NOMO-1 treated with dmso at 0.1 percent for 144 hours (cell line): ENCODE data around the gene PCA3.
"Not testable (repeated sequence)": the region's sequence is repeated elsewhere in the genome, so short reads cannot be mapped to it uniquely, and the experiment has no call there.

Source experiments
- DNase-seq: peaks from one replicate; lab custom pipeline; 2025; ENCODE audit not compliant: unreplicated experiment; lab: John Stamatoyannopoulos, UW

PCA3 gene

GRCh38 chr9:76764138-76764537 is at the start of gene PCA3:
TSS of gene PCA3 (plus strand) at chr9:76764438.
- DNase-seq: no peak

- DNase-seq: no peak
Observed at GRCh38 chr9:76716085-76716672, 48.1 kb upstream of the PCA3 start.

- no peak for DNase-seq
Observed at GRCh38 chr9:76717176-76717575, 47.1 kb upstream of the PCA3 start.

- DNase-seq: no peak
Observed at GRCh38 chr9:76717613-76718012, 46.6 kb upstream of the PCA3 start.

GRCh38 chr9:76718166-76718565 is 46.1 kb upstream of the PCA3 start:
- no peak for DNase-seq

- DNase-seq: no peak
Observed at GRCh38 chr9:76720245-76720644, 44.0 kb upstream of the PCA3 start.

GRCh38 chr9:76725011-76725546 is 39.2 kb upstream of the PCA3 start:
- DNase-seq: no peak

- DNase-seq: no peak
Observed at GRCh38 chr9:76725885-76726284, 38.4 kb upstream of the PCA3 start.

- DNase-seq: no peak
Observed at GRCh38 chr9:76729116-76729515, 35.1 kb upstream of the PCA3 start.

- DNase-seq: no peak
Observed at GRCh38 chr9:76729980-76730737, 34.1 kb upstream of the PCA3 start.

- DNase-seq: peak; percentile 12
Observed at GRCh38 chr9:76730801-76731200, 33.4 kb upstream of the PCA3 start.

GRCh38 chr9:76732341-76732958 is 31.8 kb upstream of the PCA3 start:
- DNase-seq: no peak

- DNase-seq: no peak
Observed at GRCh38 chr9:76733096-76733495, 31.1 kb upstream of the PCA3 start.

GRCh38 chr9:76734716-76735115 is 29.5 kb upstream of the PCA3 start:
- DNase-seq: no peak

- DNase-seq: no peak
Observed at GRCh38 chr9:76737154-76737902, 26.9 kb upstream of the PCA3 start.

GRCh38 chr9:76738402-76738801 is 25.8 kb upstream of the PCA3 start:
- no peak for DNase-seq

GRCh38 chr9:76741524-76741923 is 22.7 kb upstream of the PCA3 start:
- DNase-seq: no peak

- DNase-seq: not testable (repeated sequence)
Observed at GRCh38 chr9:76742890-76743289, 21.3 kb upstream of the PCA3 start.

GRCh38 chr9:76743931-76744330 is 20.3 kb upstream of the PCA3 start:
- DNase-seq: no peak

- no peak for DNase-seq
Observed at GRCh38 chr9:76744336-76744735, 19.9 kb upstream of the PCA3 start.

- DNase-seq: no peak
Observed at GRCh38 chr9:76751001-76751400, 13.2 kb upstream of the PCA3 start.
